A673 (cell line): ENCODE measurements around the gene STX7.

ENCODE experiments used
- CTCF ChIP-seq: fragments of 300-800, 200-600 bp; sonication (generic); conservative IDR thresholded peaks from 2 replicates; pipeline ENCODE4 v1.5.1; 2017; ENCODE audit warnings: low read depth, mild to moderate bottlenecking, antibody characterized with exemption, low read length, moderate library complexity, mixed read lengths
- EZH2 ChIP-seq: fragments of 200-600 bp; sonication (generic); IDR thresholded peaks from 2 replicates; pipeline ENCODE4 v1.6.1; 2017; ENCODE audit warnings: borderline replicate concordance, low read depth, mild to moderate bottlenecking, mixed read lengths, antibody characterized with exemption, low read length; ENCODE audit not compliant: poor library complexity, severe bottlenecking

DNA sequence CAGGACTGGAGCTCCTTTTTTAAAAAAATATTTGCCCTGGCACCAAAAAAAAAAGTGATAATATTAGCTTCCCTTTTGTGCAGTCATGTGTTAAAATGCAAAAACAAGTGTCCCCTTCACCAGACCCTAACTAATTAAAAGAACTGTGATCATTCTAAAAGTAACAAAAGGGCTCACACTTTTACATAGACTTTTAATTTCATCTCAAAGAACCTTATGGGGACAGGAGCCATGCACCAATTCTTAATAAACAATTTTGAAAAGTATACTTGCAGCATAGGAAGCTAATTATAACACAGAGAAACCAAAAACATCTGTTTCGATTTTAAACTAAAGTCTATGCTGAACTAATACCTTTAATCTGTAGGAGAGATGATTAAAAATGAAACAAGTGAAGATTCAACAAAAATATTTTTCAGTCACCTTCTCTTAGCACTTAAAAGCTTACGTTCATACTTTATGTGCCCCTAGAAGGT lies 17.3 kb downstream of the STX7 start:
- no peak for TF ChIP-seq CTCF
- TF ChIP-seq EZH2: no peak
